Stimulated activated CD4-positive, alpha-beta T cell treated with anti-CD3 and anti-CD28 coated beads, Interleukin-4, amount 100 ng/mL, for 4 hours (primary cell): ENCODE results near the gene TRIM62.
"Not testable (repeated sequence)": the region's sequence is repeated elsewhere in the genome, so short reads cannot be mapped to it uniquely, and the experiment has no call there.

Experiments
- DNase-seq, 2 experiments: peaks; one replicate each; pipeline ENCODE4 v3.0.0-alpha.2; 2020

The TRIM62 gene

DNA sequence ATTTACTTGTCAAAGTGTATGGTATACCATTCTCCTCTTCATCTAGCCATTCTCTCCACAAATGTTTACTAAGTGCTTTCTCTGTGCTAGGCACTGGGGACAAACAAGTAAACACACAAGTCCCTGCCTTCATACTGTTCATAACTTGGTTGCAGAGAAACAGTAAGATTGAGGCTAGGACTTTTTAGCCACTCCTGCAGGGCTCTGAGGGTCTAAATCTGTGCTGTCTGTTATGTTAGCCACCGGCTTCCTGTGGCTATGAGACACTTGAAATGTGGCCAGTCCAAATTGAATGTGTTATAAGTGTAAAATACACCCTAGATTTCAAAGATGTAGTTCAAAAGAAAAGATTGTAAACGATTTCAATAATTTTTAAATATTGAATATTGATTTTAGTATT, 50.7 kb downstream of the TRIM62 start:
- no peak for DNase-seq

DNA sequence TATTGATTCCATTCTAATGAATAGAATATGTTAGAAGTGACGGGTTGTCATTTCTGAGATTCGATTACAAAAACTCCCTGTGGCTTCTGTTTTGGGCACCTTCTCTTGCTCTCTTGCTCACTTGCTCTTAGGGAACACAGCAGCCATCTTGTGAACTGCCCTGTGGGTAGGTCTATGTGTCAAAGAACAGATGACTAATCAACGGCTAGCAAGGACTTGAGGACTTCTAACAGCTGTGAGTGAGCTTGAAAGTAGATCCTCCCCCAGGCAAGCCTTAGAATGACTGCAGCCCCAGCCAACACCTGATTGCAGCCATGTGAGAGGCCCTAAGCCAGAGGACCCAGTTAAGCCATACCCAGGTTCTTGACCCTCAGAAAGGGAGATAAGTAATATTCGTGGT, 51.5 kb downstream of the TRIM62 start:
- DNase-seq, result no peak

DNA sequence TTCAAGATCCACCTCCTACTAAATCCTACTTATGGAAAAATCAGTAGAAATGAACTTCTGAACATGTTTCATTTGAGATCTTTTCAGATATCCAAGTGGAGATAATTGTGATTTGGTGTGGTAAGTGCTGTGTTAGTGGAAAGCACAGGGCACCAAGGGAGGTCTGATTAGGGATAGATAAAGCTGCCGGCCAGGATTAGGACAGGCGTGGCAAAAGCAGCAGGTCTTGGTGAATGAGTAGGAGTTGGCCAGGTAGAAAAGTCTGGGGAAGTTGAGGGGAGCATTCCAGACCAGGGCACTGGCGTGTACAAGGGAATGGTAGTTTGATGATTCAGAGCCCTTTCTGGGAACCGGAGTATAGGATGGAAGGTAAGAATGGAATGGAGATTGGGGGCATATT, 53.1 kb downstream of the TRIM62 start:
- no peak for DNase-seq

DNA sequence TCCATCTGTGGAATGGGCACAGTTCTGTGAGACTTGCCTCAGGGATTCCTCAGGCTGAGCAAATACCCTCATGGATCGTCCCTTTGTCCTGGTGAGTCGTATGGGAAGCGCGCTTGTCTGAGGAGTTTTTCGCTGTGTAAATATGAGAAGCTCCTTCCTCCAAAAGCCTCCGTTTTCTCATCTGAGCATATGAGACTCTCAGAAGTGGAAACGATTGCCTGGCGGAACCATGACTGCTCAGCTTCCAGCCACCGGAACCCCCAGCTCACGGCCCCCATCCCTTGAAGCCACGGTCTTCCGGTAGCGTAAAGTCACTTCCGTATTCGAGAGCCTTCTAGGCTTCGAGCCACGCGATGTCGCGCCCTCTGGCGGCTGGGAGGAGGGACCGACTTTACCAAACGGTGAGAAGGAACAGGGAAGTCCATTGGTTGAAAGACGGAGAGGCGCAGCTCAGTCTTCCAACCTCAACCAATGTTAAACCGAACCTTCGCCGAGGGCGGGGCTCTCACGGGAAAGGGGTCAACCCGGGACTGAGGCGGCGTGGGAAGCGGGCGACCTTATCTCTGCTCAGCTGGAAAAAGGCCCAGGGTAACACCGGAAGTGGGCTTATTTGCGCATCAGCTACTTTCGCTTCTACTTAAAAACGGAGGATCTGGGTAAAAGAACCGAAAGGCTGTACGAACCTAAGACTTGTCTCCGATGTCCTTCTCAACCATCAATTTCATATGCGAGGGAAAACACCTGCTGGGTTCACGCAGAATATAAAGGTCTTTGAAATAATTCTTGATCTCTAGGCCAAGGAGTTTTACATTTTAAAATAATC, 54.6 kb downstream of the TRIM62 start:
- peak; percentile 95 to 99 for DNase-seq

DNA sequence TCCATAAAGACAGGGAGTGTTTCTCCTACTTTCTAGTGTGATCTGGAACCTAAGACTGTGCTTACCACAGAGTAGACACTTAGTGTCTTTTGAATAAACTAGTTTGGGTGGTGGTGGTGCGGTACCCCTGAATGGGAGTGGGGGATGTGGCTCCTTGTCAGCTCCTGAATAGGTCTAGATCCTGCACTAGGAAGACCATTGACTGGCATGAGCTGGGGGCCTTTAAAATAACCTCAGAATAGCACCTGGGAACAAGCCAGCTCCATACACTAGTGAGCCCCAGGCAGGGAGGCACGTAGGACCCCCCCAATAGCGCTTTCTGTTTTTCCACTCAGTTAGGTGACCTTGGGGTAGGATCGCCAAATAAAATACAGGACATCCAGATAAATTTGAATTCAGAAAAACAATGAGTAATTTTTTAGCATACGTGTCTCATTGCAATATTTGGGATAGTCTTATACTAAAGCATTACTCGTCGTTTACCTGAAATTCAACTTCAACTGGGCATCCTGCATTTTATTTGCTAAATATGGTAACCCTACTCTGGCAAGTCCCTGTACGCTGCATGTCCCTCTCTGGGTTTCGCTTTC, 55.3 kb downstream of the TRIM62 start:
- DNase-seq, result no peak

DNA sequence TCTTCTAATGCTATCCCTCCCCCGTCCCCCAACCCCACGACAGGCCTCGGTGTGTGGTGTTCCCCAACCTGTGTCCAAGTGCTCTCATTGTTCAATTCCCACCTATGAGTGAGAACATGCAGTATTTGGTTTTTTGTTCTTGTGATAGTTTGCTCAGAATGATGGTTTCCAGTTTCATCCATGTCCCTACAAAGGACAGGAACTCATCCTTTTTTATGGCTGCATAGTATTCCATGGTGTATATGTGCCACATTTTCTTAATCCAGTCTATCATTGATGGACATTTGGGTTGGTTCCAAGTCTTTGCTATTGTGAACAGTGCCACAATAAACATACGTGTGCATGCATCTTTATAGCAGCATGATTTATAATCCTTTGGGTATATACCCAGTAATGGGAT, 57.2 kb downstream of the TRIM62 start:
- DNase-seq, result not testable (repeated sequence)

DNA sequence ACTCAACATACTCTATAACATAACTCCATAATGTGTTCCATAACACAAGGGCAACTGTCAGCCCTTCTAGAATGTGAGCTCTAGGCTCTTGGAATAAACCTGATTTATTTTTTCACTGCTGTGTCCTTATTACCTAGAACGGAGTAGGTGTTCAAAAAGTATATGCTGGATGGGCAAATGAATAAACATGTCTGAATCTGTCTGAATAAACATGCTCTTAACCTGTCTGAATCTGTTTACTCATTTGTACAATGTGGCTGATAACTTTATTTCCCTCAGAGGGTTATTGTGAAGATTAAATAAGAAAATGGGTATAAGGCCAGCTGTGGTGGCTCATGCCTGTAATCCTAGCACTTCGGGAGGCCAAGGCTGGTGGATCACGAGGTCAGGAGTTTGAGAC, 58.6 kb downstream of the TRIM62 start:
- no peak for DNase-seq

DNA sequence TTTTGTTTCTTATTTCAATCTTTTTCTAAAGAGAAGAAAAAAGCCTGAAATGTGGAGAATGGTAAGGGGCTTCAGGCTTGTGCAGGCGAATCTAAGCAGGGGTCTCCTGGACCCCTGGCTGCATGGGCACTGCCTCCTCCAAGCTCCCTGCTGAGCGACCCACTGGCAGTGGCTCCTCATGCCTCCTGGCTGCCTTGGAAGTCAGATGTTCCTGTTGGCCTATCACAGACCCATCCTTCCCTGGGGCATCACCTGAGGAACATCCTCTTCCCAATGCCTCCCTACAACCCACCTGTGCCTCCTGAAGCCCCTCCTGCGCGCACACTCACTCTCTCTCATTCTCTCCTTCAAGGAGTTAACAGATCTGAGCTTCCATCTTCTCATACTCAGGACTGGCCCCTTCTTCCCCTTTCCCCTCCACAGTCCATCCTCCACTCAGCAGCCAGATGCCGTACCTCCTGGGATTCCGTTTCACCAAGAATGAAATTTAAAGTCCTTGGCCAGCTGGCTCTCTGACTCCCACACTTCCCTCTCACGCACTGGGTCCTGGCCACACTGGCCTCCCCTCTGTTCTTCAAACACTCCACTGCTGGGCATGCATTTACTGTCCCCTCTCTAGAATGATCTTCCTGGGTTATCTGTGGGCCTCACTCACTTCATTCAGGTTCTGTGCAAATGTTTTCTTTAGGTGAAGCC, 59.2 kb downstream of the TRIM62 start:
- DNase-seq, result no peak

DNA sequence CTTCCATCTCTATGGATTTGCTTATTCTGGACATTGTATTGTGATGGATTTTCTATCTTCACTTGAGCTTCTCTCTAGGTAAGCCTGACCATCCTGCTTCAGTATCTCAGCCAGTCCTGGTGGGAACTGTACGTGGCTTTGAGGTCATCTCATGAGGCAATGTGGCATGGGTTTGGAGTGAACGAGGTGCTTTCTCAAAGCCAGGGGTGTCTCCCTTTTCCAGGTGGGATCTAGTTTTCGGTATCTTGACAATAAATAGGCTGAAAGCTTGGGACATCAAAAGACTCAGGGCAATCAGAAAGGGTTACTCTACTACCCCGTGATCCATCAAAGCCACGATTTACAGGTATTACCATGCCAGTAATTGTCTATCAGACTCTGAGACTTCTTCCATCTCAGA, 60.1 kb downstream of the TRIM62 start:
- DNase-seq, result no peak

DNA sequence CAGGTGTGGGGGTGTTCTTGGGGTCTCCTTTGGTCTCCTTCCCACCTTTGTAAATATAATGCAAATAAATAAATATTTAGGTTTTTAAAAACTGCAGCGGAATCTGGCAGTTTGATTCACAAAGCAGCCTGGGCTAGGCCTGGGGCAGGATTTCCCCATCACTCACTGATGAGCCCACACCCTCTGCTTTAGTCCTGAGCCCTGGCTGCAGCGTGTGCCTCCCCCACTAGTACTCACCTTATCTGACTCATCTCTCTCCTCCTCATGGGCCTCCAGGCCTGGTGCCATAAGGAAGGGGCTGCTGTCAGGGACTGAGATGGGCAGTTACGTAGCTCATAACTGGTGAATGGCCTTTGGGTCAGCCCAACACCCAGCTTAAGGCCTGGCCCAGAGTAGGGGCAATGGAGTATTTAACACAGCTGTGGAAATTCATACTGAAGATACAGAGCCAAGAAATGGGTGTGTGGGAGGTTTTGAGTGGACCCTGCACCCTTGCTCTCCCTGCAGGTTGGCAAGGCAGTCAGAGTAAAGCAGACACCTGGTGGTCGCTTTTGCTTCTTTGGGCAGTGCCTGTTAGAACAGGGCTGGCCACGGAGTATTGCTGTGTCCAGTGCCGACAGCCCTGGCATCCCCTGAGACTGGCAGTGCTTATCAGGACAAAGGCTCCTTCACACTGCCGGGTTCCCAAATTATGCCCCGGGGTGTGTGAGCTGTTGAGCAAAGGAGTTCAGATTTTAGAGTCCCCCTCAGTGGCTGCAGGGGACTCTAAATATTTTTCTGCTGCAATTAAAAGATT, 61.2 kb downstream of the TRIM62 start:
- no peak for DNase-seq

DNA sequence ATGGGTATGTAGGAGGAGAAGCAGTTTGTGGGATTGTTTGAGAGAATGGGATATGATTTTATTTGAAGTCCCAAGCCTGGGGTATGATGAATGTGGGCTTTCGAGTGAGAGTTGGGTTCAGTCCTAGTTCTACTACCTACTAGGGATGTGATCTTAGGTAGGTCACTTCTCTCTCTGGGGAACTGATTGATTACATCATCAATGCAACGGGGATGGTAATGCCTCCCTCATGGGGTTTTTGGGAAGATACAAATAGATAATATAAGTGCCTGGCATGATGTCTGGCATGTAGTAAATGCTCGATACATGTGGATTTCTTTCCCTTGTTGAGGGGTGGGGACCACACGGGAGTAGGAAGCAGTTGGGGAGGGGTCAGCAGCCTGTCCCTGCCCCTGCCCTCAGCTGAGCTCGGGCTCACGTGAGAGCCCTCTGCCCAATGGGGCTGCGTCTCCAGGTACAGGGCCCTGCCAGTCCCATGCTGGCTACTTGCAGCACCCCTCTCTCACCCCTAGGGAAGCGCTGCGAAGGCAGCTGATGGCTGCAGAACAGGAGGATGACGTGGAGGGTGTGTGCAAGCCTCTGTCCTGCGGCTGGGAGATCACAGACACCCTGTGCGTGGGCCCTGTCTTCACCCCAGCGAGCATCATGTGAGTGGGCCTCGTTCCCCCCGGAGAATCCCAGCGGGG, 62.2 kb downstream of the TRIM62 start:
- DNase-seq, result no peak

DNA sequence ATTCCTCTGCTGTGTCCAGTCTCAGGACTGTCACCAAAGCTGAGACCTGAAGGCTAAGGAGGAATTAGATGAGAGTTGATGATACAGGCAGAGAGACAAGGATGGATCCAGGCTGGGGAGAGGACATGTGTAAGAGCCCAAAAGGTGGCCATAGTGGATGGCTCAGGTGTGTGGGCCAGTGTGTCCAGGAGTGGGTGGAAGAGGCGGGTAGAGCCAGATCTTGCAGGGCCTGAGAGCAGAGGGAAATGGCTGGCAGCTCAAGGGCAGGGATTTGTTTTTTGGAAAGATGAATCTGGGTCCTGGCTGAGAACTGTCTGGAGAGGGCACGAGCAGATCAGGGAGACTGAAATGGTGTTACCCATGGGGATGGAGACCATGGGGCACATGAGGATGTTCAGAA, 62.8 kb downstream of the TRIM62 start:
- no peak for DNase-seq

DNA sequence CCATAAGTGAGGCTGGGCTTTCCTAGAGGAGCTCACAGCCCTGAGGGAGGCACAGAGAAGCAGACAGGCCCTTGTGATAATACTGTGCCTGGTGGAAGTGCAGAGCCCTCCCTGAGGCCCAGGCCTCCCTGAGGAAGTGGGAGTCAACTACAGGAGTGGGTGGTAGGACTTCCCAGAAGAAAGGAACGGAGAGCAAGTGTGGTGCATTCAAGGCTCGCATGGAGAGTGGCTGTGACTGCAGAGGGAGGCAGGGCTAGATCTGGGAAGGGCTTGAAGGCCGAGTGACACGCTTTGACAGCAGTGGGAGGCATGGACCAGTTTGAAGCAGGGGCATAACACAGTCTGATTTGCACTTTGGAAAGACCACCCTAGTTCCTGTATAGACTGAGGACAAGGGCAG, 63.6 kb downstream of the TRIM62 start:
- DNase-seq, result no peak

DNA sequence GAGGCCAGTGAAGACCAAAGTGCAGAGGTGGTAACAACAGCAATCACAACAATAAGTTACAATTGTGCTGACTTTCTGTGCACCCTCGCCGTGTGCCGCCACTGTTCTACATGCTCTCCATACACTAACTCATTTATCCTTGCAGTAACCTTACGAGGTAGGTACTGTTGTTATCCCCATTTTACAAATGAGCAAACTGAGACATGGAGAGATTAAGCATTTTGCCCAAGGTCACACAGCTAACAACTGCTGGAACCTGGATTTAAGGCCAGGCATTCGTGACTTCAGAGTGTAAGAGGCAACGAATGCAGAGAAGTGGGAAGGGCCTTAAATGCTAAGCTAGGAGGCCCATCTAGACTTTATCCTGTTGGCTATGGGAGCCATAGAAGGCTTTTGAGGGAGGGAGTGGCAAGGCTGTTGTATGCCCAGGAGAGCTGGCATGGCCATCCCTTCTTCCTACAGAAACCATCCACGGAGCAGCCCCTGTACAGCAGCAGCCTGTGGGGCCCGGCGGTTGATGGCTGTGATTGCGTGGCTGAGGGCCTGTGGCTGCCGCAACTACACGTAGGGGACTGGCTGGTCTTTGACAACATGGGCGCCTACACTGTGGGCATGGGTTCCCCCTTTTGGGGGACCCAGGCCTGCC, 64.3 kb downstream of the TRIM62 start:
- DNase-seq, result no peak

DNA sequence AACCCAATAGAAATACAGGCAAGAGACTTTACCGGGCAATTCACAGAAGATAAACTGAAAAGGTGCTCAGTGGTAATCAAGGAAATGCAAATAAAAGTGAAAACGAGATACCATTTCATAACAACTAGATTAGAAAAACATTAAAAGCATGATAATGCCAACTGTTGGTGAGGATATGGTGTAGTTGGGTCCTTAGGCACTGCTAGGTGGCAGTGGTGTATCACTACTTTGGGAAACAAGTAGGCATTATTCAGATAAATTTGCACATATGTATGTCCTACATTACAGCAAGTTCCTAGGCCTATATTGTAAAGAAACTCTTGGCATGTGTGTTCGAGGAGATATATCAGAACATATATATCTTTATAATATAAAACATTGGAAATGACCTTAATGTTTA, 69.9 kb downstream of the TRIM62 start:
- DNase-seq, result no peak

DNA sequence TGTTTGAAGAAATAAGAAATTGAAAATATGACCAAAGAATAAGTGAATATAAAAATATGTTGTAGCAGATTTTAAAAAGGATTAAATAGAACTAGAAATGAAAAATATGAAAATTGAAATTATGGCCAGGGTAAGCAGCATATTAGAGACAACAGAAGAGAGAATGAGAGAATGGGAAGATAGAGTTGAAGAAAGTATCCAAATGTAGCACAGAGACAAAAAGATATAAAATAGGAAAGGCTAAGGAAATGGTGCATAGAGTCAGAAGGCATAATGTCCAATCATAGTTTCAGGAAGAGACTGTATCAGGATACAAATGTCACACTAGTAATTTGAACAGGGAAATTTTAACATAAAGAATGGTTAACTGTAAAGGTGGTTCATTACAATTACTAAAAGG, 71.4 kb downstream of the TRIM62 start:
- DNase-seq, result no peak

DNA sequence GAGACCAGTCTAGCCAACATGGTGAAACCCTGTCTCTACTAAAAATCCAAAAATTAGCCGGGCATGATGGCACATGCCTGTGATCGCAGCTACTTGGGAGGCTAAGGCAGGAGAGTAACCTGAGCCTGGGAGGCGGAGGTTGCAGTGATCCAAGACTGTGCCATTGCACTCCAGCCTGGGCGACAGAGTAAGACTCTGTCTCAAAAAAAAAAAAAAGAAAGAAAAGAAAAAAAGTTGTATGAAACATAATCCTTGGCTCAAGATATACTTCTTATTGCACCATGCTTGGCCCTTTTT, 81.8 kb downstream of the TRIM62 start:
- not testable (repeated sequence) for DNase-seq

DNA sequence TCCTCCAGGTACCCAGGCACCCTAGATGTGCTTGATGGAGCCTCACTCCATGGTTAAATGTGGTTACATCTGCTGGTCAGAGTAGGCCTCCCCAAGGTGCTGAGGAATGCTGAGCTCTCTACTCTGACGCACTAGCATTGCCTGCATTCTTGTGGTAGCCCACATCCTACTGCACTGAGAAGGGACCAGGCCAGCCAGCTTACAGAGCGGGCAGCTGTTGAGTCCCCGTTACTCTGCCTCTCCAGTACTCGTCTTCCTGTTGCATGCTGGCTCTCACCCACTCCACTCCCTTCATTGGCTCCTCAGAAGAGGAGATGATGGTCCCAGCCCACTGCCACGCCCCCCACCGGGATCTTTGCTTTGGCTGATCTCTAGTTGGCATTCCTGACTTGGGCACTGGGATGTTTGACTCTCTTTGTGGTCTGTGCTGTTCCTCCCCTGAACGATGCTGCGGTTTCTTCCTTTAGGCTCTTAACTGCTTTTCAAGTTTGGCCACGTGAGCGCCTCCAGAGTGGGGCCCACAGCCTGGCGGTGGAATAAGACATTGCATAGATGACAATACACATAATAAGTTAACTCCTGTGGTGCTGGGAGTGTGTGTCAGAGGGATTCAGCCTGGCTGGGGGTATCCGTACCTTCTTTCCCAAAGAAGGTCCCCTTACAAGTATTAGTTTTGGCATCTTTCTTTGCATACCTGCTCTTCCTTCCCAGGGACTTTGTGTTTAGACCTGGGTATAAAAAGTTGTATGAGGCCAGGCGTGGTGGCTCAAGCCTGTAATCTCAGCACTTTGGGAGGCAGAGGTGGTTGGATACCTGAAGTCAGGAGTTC, 82.3 kb downstream of the TRIM62 start:
- peak; percentile 37 to 49 for DNase-seq

DNA sequence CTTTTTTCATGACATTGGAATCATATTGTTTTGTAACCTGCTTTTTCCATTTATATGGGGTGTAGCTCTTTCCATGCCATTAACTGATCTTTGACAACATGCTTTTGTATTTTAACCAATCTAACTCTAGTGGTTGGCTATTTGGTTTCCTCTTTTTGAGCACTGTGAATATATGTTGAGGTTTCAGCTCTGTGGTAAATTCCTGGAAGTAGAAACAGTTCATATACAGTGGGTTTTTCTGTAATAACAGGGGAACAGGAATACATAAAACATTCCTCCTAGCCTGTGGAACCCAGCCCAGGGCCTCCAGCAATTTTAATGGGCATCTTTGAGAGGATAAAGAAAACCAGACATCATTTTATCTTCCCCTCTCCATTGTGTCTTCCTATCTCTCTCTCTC, 83.5 kb downstream of the TRIM62 start:
- no peak for DNase-seq

DNA sequence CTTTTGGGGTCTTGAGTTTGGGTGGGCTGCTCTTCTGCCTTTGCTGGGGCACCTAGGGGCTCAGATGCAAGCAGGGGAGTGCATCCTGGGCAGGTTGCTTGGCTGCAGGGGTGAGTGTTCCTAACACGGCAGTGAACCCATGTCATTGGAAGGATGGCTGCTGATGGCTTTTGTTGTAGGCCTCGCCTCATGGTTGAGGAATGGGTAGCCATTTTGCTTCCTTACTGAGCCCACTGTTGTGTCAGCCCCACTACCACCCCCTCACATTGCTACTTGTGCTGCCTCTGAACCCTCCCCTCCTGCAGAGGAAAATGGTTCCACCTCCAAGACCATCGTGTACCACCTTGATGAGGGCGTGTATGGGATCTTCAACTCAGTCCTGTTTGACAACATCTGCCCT, 84.1 kb downstream of the TRIM62 start:
- no peak for DNase-seq

DNA sequence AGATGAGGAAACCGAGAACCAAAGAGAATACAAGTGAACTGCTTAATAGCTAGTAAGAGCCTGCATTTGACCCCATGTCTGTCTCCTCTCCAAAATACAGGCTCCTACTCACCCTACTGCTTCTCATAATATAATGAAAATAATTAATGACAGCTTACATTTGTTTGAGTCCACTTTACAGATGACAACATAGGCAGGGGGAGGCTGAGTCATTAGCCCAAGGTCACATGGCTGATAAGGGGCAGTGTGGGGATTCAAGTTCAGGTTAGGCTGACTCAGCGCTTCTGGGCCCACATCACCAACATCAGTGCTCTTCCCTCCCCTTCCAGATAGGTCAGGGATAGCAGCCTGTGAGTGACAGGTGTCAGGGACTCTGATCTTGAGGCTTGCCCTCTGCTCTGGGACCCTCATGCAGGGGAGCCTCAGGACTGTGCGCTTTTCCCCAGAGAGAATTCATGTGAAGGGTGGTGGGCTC, 84.7 kb downstream of the TRIM62 start:
- no peak for DNase-seq
